Stimulated activated CD8-positive, alpha-beta memory T cell treated with anti-CD3 and anti-CD28 coated beads, Interleukin-7, amount 100 ng/mL, for 48 hours (primary cell): ENCODE data around the gene ZNF568.

Experiments used
- DNase-seq, 2 donors: peaks; one replicate each; pipeline ENCODE4 v3.0.0-alpha.2; 2020; ENCODE audit warnings: low read depth in 1 of 2; ENCODE audit errors: extremely low read depth in 1 of 2

ZNF568 gene

DNA sequence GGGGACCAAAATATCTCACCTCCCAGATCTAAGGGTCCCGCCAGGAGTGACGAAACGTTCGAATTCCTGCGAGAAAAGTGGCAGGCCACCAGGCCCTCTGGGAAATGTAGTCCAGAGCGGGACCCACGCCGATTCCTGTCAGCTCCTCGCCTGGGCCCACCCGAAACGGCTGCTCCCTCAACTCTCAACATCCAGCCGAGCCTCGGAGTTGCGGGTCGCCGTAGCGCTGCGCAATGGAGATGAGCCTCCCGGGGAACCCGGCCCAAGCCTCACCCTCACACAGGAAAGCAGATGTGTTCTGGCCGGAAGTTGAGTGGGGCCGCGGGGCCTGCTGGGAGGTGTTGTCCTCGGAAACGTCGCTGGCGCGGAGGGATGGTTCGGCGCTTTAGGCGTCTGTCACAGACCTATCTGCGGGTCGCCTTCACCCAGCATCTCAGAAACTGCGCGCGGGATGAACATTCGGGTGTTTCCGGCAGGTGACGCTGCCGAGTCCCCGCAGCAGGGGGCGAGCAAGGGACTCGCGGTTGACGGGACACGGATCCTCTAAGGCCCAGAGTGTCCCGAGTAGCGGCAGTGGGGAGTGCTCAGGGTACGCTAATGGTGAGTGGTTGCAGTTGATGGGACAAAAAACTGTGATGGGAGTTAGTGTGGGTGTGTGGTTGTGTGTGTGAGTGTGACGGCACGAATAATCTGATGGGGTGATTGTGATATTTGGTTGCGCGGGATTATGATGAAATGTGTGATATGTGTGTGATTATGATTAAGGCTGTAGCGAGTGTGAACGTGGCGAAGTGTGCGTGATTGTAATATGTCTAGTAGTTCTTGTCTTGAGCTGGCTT is at the start of gene ZNF568, which contains the start of gene ZNF829:
TSS of gene ZNF568 (plus strand) at position 341 of the 839 bp plus-strand sequence. CDS start 6,439 bp downstream, outside the sequence.
TSS of gene ZNF829 (minus strand) at position 300 of the 839 bp plus-strand sequence. CDS start 1,124 bp downstream, outside the sequence.
- DNase-seq, result peak; percentile 80 to 87

DNA sequence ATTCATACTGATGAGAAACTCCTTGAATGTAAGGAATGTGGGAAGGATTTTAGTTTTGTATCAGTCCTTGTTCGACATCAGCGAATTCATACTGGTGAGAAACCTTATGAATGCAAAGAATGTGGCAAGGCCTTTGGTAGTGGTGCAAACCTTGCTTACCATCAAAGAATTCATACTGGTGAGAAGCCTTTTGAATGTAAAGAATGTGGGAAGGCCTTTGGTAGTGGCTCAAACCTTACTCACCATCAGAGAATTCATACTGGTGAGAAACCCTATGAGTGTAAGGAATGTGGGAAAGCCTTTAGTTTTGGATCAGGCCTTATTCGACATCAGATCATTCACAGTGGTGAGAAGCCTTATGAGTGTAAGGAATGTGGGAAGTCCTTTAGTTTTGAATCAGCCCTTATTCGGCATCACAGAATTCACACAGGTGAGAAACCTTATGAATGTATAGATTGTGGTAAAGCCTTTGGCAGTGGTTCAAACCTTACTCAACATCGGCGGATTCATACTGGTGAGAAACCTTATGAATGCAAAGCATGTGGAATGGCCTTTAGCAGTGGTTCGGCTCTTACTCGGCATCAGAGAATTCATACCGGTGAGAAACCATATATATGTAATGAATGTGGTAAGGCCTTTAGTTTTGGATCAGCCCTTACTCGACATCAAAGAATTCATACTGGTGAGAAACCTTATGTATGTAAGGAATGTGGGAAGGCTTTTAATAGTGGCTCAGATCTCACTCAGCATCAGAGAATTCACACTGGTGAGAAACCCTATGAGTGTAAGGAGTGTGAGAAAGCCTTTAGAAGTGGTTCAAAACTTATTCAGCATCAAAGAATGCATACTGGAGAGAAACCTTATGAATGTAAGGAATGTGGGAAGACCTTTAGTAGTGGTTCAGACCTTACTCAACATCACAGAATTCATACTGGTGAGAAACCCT is 38.9 kb upstream of the ZNF568 start:
- DNase-seq, result no peak

DNA sequence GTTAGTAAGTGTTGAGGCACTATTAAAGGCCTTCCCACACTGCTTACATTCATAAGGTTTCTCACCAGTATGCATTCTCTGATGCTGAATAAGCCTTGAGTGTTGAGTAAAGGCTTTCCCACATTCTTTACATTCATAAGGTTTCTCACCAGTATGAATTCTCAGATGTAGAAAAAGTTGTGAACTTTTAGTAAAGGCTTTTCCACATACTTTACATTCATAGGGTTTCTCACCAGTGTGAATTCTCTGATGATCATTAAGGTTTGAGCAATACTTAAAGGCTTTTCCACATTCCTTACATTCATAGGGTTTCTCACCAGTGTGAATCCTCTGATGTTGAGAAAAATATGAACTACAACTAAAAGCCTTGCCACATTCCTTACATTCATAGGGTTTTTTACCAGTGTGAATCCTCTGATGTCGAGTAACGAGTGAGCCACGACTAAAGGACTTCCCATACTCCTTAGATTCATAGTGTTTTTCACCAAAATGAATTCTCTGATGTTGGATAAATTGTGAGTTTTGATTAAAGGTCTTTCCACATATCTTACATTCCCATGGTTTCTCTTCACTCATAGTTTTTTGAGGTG is 24.3 kb upstream of the ZNF568 start:
- DNase-seq, result no peak

- no peak for DNase-seq
Observed at GRCh38 chr19:36894849-36895383, 21.2 kb upstream of the ZNF568 start.

DNA sequence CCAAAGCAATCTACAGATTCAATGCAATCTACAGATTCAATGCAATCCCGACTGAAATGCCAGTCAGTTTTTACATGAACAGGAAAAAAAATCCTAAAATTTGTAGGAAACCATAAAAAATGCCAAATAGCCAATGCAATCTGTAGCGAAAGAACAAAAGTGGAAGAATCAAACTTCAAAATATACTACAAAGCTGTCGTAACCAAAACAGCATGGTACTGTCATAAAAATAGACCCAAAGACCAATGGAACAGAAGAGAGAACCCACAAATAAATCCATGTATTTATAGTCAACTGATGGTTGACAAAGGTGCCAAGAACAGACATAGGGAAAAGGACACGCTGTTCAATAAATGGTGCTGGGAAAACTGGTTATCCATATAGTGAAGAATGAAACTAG is 17.7 kb upstream of the ZNF568 start:
- no peak for DNase-seq

DNA sequence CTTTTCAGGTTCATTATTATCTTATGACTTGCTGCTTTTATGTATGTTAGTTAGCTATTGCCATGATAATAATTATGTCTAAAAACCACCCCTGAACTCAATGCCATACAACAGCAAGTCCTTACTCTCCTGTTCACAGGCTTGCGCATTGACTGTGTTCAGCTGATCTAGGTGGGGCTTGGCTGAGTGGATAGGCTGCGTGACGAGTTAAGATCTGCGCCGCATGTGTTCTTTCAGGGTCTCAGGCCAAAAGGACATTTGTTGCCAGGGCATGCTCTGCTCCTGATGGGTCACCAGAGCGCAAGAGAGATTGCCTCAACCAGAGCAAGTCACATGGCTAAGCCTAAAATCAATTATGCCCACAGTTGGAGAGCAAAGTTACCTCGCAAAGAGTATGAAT is 859 bp downstream of the ZNF568 start:
- DNase-seq, result no peak

GRCh38 chr19:36918090-36918489 is 2.0 kb downstream of the ZNF568 start:
- DNase-seq, result no peak

- DNase-seq, result no peak
Observed at GRCh38 chr19:36931684-36932083, 15.6 kb downstream of the ZNF568 start.

DNA sequence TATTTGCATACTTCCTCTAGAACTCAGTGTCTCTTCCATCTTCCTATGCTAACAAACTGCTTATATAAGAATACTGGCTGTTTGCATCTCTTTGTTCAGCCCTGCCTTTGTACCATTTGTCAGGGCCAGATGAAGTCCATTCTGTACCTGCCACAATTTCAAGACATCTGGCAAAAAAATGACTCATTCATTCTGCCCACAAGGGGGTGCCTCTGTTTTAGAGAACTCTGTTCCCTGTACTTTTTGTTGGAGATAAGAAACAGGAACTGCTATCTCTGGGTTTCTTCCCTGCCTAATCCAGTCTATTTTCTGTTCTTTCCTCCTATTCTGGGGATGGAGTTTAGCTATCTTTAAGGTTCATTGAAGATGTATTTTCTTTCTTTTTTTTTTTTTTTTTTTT is 23.0 kb downstream of the ZNF568 start:
- DNase-seq, result no peak

GRCh38 chr19:36950335-36951119 is 34.4 kb downstream of the ZNF568 start:
- no peak for DNase-seq

DNA sequence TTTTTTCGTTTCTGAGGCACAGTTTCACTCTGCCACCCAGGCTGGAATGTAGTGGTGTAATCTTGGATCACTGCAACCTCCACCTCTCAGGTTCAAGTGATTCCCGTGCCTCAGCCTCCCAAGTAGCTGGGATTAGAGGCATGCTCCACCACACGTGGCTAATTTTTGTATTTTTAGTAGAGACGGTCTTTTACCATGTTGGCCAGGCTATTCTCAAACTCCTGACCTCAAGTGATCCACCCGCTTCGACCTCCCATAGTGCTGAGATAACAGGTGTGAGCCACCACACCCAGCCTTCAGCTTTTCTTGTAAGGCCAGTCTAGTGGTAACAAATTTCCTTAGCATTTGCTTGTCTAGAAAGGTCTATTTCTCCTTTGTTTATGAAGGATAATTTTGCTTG is 46.2 kb downstream of the ZNF568 start:
- DNase-seq, result no peak

DNA sequence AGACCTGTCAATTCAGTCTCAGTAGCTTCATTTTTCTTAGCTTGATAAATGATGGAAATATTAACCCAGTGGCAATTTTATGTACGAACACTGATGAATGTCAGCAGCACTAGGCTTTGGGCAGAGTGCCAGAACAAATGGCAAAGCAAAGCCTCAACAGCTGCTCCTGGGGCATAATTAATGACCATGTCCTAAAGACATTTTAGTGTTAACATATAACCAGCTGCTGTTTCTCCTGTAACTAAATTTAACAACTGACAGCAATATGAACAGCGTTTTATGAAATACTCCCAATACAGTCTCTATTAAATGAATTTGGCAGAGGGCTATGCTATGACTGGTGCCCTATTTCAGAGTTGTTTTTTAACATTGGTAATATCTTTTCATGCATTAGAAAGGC is 47.1 kb downstream of the ZNF568 start:
- DNase-seq, result no peak

GRCh38 chr19:36972571-36972970 is 56.4 kb downstream of the ZNF568 start:
- no peak for DNase-seq

DNA sequence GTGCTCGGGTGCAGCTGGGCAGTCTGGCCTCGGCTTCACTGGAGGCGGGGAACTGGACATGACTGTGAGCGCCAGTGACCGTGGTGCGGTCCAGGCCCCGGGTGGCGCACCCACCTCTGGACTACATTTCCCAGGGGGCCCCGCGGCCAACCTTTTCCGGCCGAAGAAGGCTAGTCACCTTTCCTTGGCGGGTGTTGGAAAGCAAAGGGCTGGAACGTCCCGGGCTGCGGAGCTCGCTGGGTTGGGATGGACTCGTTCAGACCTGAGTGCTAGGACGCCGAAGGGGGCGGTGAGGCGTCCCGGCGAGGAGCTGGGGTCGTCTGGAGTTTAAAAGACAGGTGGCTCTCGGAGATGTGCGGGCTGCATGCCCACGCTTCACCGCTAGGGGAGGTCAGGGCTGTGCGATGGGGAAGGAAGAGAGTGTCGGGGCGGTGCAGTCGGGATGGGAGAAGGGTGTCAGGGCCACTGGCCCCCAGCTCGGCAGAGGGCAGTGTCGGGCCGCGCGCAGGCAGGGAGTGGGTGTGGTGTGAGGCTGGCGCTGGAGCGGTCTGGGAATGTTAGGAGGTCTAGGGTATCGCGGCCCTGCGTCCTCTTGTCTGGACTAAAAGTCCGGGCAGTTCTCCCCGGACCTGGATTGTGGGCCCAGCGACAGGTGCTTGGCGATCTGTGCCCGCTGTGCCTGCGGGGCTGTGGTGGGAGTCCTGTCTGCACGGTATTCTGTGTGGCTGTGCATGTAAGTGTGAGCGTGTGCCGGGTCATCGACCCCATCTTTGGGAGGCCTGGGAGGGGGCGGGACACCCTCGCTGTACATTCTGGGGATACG is 57.1 kb downstream of the ZNF568 start:
- DNase-seq, result peak; percentile 50 to 54

DNA sequence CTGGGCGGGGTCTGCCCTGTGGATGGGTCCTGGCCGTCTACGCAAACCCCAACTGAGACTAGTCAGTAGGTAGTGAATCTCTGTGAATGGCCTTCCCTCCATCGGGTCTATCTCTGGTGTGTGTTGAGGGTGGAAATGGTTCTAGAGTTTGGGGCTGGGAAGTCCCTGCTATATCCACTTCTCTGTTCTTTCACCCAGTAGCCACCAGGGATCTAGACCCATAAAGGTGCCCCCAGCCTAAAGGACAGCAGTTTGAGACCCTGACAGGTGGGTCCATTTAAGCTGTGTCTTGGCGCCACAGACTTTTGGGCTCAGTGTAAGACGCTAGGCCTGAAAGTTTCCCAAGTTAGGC is 57.7 kb downstream of the ZNF568 start:
- DNase-seq, result no peak

DNA sequence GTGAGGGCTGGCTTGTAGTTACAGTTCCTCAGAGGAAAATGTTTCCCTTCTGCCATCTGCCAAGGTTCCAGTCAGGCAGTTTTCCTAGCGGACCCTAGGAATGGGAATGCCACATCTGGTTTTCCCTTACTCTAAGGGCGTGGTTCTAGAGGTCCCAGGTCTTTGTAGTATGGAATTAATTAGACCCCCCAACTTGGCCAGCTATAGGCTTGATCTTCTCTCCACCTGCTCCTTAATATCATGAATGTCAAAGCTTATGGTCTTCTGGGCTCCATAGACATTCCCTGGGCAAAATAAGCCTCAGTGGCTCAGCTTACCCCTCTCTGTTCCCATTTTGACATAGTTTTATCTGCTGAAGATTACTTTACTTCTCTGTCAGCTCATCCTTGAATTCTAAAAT is 70.0 kb downstream of the ZNF568 start:
- no peak for DNase-seq

GRCh38 chr19:36986601-36987000 is 70.5 kb downstream of the ZNF568 start:
- no peak for DNase-seq

DNA sequence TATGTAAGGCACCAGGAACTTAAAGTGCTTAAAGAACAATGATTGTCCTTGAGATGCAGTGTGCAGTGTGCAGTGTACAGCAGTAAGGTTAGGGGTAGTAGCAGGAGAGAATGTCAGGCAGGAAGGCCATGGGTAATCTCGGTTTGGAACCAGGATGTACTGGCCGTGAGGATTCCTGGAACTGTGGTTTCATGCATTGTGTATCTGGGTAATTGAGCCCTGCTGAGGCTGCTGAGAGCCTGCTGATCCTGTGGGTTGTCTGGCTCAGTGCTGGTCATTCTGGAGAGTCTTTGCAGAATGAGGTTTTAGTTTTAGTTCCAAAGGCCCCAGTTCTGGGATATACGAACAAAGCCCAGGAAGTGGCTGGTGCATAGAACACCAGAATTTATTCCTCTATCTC is 71.0 kb downstream of the ZNF568 start:
- DNase-seq, result no peak

DNA sequence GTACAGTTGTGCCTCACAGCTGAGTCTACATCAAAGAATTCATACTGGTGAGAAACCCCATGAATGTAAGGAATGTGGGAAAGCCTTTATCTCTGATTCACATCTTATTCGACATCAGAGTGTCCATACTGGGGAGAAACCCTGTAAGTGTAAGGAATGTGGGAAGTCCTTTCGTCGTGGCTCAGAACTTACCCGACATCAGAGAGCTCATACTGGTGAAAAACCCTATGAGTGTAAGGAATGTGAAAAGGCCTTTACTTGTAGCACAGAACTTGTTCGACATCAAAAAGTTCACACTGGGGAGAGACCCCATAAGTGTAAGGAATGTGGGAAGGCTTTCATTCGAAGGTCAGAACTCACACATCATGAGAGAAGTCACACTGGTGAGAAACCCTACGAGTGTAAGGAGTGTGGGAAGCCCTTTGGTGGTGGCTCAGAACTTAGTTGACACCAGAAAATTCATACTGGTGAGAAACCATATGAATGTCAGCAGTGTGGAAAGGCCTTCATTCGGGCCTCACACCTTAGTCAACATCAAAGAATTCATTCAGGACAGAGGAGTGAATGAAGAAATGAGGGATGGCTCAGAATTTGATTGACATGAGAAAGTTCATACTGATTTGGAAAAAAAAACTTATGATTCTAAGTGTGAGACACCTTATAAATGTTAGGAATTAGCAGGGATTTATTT is 81.2 kb downstream of the ZNF568 start:
- no peak for DNase-seq
